Activated CD4-positive, alpha-beta T cell treated with anti-CD3 and anti-CD28 coated beads, Interleukin-2, amount 50 U/mL, for 1 hour (primary cell): ENCODE data around the gene ZNRF2.

Experiments
- DNase-seq: peaks from one replicate; pipeline ENCODE4 v3.0.0-alpha.2; 2020

The ZNRF2 gene

GRCh38 chr7:30323006-30323355 is 38.6 kb downstream of the ZNRF2 start:
- DNase-seq, result no peak

- no peak for DNase-seq
Observed at GRCh38 chr7:30327813-30328212, 43.4 kb downstream of the ZNRF2 start.

GRCh38 chr7:30328381-30328780 is 44.0 kb downstream of the ZNRF2 start:
- DNase-seq, result no peak

GRCh38 chr7:30329716-30330115 is 45.3 kb downstream of the ZNRF2 start:
- DNase-seq, result no peak

DNA sequence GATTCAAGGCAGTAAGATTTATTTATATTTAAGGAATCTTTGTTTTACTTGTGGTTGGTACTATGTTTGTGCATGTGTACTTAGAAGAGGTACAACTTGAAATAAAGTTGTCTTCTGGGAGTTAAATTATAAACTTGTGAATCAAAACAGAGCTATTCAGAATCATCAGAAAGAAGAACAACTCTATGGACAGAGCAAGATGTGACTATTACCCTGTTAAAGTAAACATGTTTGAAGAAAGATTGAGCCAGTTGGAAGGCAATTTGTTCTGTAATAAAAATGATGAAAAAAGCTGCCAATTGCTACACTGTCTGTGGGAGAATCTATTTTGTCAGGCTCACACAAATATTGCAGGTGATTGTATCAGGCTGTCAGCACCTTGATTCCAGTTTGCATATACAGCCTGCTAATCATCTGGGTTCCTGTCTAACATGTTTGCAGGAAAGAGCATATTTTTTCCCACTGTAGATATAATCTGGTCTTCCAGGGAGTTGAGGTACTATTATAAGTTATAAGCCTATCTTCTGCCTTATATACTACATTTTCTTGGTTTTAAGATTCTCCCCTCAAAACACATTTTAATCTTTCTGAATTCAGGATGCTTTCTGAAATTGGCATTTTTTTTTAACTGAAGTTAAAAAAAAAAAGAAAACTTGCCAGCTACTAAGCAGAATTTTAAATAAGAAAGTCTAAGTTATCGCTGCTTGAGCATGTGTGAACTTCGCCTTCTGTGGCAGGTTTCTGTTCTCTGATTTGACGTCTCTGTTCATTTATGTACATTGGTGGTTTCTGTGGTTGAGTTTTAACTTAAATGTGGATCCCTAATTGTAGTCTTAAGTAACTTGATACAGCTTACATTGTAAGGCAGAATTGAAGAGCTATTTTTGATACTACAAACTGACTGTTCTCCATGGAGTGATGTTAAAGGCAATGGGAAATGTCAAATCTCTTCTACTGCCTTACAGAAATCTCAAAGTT is 46.0 kb downstream of the ZNRF2 start:
- DNase-seq, result no peak

DNA sequence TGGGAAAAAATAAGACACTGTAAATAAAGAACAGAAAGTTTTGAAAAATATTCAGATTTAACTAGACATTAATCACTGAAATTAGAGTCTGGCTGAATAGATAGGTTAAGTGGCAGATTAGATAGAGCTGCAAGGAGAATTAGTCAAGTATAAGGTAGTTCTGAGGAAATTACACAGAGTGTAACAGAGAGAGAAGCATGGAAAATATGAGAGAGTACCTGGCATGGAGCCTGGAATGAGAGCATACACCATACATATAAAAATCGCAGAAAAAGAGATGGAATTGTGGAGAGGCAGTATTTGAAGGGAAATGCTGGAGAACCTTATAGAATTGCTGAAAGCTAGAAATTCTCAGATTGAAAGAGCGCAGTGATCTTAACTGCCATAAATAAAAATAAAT is 46.9 kb downstream of the ZNRF2 start:
- DNase-seq, result no peak

DNA sequence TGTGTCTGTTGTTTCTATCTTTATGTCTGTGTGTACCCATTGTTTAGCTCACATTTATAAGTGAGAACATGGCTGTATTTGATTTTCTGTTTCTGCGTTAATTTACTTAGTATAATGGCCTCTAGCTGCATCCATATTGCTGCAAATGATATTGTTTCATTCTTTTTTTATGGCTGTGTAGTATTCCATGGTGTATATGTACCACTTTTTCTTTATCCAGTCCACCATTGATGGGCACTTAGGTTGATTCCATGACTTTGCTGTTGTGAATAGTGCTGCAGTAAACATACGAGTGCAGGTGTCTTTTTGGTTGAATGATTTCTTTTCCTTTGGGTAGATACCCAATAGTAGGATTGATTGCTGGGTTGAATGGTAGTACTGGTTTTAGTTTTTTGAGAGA is 48.2 kb downstream of the ZNRF2 start:
- no peak for DNase-seq

DNA sequence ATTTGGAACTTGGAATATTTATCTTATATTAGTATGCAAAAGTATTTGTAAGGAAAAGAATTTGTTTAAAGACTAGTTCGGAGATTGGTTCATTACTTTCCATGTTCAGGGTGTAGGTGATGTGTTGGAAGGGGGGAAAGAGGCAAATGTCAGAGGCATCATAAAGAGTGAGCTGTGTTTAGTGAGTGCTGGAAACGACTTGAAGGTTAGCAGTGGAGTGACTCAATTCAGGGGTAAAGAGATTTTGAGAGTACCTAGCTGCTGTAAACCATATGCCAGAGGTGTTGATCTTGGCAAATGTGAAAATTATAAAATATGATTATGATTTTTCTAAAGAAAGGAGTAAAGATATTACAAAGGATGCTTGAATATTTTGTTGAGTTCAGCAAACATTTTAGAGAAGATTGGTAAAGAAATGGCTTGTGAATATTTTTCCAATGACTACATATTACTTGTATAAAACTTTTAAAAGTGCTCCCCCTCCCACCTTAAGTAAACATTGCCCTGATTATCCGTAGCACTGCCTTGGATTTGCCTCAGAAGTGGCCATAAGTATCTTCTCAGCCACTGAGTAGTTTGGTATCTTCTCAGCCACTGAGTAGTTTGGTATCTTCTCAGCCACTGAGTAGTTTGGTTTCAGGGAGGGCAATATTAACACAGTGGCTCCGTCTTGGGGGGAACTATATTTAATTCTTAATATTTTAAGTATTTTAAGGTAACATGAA is 51.5 kb downstream of the ZNRF2 start:
- no peak for DNase-seq

DNA sequence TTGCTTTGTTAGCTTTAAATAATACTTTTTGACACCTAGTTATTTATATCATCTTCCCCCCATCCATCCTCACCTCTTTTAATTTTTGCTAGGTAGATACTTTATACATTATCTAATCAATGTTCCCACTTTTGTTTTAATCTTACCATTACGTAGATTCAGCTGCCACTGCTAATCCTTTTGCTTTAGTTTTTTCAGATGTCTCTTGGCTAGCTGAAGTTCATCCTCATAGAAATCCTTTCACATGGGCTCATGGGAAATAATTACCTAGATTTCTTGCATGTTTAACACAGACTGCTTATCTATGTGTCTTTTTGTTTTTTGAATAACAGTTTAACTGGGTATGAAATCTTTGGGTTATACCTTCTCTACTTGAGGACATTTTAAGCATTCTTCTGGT is 60.1 kb downstream of the ZNRF2 start:
- no peak for DNase-seq

DNA sequence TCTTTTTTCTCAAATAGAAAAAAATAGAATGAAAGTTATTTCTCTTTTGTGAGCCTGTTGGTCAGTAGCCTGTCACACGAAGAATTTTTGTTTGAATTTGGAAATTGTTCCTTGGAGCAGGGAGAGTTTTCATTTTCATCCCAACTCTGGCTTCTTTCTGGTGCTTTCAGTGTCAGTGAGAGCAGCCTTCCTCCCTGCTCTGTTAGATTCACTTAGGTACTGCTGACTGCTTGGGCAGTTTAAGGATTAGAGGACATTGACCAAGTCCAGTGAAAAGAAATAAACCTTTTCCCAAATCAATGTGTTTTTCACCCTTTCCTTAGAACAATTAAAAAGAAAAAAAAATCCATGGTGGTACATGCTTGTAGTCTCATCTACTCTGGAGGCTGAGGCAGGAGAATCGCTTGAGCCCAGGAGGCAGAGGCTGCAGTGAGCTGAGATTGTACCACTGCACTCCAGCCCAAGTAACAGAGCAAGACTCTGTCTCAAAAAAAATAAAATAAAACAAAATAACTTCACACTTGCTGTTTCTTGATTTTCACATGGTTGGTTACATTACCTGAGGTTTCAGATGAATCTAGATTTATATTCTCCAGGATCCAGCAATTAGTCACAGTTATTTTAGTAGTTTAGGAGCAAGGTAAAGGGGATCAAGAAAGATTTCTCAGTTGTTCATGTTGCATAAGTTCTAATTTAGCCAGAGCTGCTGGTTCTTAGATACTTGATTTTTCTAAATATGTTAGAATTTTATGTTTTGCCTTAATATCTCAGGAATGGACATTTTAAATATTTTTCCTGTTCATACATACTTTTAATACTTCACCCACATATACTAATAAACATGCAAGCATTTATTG is 63.1 kb downstream of the ZNRF2 start:
- DNase-seq, result no peak

- DNase-seq, result peak; percentile 29
Observed at GRCh38 chr7:30348083-30348560, 63.7 kb downstream of the ZNRF2 start.

DNA sequence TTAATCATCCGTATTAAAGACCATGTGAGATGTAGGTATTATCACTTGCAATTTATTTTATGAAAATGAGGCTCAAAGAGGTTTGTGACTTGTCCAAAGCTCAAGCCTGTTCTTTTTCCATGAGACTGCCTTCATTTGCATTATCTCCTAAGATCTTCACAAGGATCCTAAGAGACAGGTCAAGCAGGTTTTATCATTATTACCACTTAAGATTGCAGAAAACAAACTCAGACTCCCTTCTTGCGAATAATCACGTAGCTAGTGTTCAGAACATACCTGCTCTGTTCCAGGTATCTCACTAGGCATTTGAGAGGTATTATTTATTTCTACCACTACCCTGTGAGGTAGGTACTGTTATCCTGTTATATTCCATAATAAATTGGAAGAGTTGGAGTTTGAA is 64.8 kb downstream of the ZNRF2 start:
- DNase-seq, result no peak

- no peak for DNase-seq
Observed at GRCh38 chr7:30349816-30350215, 65.4 kb downstream of the ZNRF2 start.

DNA sequence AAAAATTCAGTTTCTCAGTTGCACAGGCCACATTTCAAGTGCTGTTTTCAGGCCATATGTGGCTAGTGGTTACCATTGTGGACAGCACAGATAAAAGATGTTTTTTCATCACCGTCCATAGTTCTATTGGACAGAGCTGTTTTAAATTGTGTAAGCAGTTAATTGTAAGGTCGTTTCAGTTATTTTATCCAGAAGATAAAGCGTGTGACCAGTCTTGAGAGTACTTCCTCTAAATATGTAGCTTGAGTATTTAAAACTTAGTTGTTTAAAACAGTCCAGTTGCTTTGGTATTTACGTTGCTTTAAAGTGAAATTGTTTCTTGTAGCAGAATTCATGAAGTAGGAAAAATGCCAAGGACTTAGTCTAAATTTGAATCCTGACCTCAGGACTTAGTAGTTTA is 66.9 kb downstream of the ZNRF2 start:
- DNase-seq, result no peak

GRCh38 chr7:30351724-30352123 is 67.3 kb downstream of the ZNRF2 start:
- DNase-seq, result no peak

GRCh38 chr7:30352169-30352568 is 67.8 kb downstream of the ZNRF2 start:
- DNase-seq, result no peak

DNA sequence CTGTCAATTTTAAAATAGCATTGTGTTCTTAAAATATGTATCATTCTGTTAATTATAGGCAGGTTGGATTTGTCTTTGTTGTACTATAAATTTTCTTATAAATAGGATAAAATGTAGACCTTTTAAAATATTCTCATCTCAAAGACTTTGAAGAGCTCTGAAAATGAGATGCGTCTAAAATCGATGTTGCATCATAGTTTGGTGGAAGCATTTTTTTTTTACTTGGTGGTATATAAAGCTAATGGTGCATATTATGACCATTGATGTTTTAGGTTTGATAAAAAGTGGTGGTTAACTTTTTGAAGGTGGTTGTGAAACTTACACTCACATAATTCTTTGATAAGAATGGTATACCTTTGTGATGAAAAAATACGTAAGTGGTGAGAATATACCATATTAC is 69.1 kb downstream of the ZNRF2 start:
- no peak for DNase-seq

- no peak for DNase-seq
Observed at GRCh38 chr7:30353932-30354607, 69.7 kb downstream of the ZNRF2 start.

GRCh38 chr7:30354791-30355190 is 70.4 kb downstream of the ZNRF2 start:
- DNase-seq, result no peak

GRCh38 chr7:30359957-30360356 is 75.6 kb downstream of the ZNRF2 start:
- DNase-seq, result no peak

DNA sequence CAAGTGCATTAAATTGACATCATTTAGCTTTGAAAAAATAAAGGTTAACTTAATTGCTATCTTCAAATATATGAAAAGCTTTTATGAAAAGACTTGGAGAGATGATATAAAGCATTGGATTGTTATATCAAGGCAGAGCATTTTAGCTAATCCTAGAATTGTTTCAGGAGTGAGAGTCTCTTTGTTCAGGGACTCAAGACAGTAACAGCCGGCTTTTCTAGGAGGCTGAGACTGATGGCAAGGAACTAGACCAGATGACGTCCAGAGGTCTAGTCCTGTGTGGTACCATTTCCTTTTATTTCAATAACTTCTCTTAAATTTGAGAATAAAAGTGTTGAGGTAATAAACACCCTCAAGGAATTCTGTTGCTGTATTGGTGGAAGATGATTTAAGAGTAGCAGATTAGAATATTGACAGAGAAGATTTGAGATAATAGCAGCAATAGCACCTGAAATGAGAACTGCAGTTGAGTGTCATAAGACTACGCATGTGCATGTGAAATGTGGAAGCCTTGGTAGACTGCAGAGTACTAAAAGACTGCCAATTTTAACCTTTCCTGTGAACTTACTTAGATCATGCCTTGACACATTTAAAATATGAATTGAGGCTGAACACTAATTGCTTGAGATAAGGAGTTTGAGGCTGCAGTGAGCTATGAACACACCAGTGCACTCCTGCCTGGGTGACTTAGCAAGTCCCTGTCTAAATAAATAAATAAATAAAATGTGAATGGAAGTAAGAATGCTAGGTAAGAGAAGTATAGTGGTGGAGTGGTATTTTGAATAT is 79.6 kb downstream of the ZNRF2 start:
- no peak for DNase-seq

GRCh38 chr7:30364773-30365172 is 80.4 kb downstream of the ZNRF2 start:
- no peak for DNase-seq
